A673 (cell line): ENCODE measurements around the gene CD300LF. TPM values are rescaled to one million over a fixed set of nuclear protein-coding genes. Genes with fewer than 3 reads are reported as not detected.

ENCODE experiments used
- BruUV-seq: library from RNA; stranded (reverse); fragments of 400-500 nt; replicated peaks from 2 replicates; lab custom pipeline; 2021; lab: Mats Ljungman, UMichigan
- CTCF ChIA-PET: fragments of 300-600 bp; sonication (Branson Sonifier 250); formaldehyde crosslinking; loops from one replicate; lab custom pipeline; 2022; ENCODE audit warnings: antibody characterized with exemption; lab: Charles Lee
- POLR2A ChIA-PET: fragments of 300-600 bp; sonication (Branson Sonifier 250); formaldehyde crosslinking; loops from one replicate; lab custom pipeline; 2022; ENCODE audit warnings: antibody characterized with exemption; ENCODE audit not compliant: low non-redundant PET; lab: Charles Lee
- DNase-seq: peaks from one replicate; pipeline ENCODE4 v3.0.0-alpha.2; 2015; ENCODE audit warnings: low spot score
- H3K27ac ChIP-seq: fragments of 200-600 bp; sonication (generic); 2 replicates; pipeline ENCODE4 v1.5.1; 2016; ENCODE audit warnings: mixed run types, low read depth, mild to moderate bottlenecking, mixed read lengths, antibody characterized with exemption, low read length; ENCODE audit not compliant: poor library complexity, severe bottlenecking
- H3K27me3 ChIP-seq: fragments of 200-600 bp; sonication (generic); replicated peaks from 2 replicates; pipeline ENCODE4 v1.6.1; 2017; ENCODE audit warnings: mixed run types, low read depth, mild to moderate bottlenecking, mixed read lengths, antibody characterized with exemption, low read length; ENCODE audit not compliant: insufficient read depth, poor library complexity
- H3K36me3 ChIP-seq: fragments of 200-600 bp; sonication (generic); 2 replicates; pipeline ENCODE4 v1.6.1; 2016; ENCODE audit warnings: mixed run types, mild to moderate bottlenecking, mixed read lengths, antibody characterized with exemption, low read length; ENCODE audit not compliant: insufficient read depth, poor library complexity, severe bottlenecking
- H3K4me1 ChIP-seq: fragments of 200-600 bp; sonication (generic); 2 replicates; pipeline ENCODE4 v1.6.1; 2017; ENCODE audit warnings: mixed run types, mild to moderate bottlenecking, mixed read lengths, antibody characterized with exemption, low read length; ENCODE audit not compliant: insufficient read depth, poor library complexity, severe bottlenecking
- H3K4me3 ChIP-seq: fragments of 200-600 bp; sonication (generic); 2 replicates; pipeline ENCODE4 v1.5.1; 2016; ENCODE audit warnings: low read depth, mixed run types, mild to moderate bottlenecking, mixed read lengths, low read length; ENCODE audit not compliant: poor library complexity, severe bottlenecking
- H3K9me3 ChIP-seq: fragments of 200-600 bp; sonication (generic); 2 replicates; pipeline ENCODE4 v1.6.1; 2016; ENCODE audit warnings: mixed run types, low read depth, mild to moderate bottlenecking, mixed read lengths, antibody characterized with exemption, low read length; ENCODE audit not compliant: poor library complexity, severe bottlenecking
- EZH2 ChIP-seq: fragments of 200-600 bp; sonication (generic); IDR thresholded peaks from 2 replicates; pipeline ENCODE4 v1.6.1; 2017; ENCODE audit warnings: borderline replicate concordance, low read depth, mild to moderate bottlenecking, mixed read lengths, antibody characterized with exemption, low read length; ENCODE audit not compliant: poor library complexity, severe bottlenecking
- intact Hi-C: fragments of 100-400 bp; cut with micrococcal nuclease; formaldehyde crosslinking; loops from one replicate; pipeline ENCODE4 v1.10.0; 2022; ENCODE audit not compliant: unreplicated experiment
- total RNA-seq: library from RNA; stranded (reverse); gene quantifications from 2 replicates; pipeline ENCODE4 v1.2.3, GENCODE V29; 2021
- TF ChIP-seq, protein P1 (sequence below): fragments of 300-800, 200-600 bp; sonication (generic); conservative IDR thresholded peaks from 2 replicates; pipeline ENCODE4 v1.5.1; 2017; ENCODE audit warnings: low read depth, mild to moderate bottlenecking, antibody characterized with exemption, low read length, moderate library complexity, mixed read lengths

CD300LF gene
- total RNA-seq, 1 experiment from 2014 or later = not detected

DNA sequence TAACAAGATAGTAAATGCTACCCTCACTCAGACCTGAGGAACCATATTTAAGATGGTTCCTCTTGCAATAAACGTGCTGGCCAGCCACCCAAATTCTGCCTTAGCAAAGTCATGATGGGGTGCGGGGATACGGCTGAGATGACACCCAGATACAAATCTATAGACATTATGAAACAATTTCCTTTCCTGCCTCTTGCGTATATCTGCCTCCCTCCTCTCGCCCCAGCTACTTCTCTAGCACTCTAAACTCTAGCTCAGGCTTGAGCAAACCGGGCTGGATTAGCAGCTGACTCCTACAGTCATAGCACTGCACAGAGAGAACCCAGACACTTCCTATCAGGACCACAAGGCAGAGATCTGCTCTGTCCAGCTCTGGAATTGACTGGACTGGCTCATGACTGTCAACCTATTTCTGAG is 22.3 kb downstream of the CD300LF start:
- TF ChIP-seq EZH2 = no peak
- TF ChIP-seq, protein P1, sequence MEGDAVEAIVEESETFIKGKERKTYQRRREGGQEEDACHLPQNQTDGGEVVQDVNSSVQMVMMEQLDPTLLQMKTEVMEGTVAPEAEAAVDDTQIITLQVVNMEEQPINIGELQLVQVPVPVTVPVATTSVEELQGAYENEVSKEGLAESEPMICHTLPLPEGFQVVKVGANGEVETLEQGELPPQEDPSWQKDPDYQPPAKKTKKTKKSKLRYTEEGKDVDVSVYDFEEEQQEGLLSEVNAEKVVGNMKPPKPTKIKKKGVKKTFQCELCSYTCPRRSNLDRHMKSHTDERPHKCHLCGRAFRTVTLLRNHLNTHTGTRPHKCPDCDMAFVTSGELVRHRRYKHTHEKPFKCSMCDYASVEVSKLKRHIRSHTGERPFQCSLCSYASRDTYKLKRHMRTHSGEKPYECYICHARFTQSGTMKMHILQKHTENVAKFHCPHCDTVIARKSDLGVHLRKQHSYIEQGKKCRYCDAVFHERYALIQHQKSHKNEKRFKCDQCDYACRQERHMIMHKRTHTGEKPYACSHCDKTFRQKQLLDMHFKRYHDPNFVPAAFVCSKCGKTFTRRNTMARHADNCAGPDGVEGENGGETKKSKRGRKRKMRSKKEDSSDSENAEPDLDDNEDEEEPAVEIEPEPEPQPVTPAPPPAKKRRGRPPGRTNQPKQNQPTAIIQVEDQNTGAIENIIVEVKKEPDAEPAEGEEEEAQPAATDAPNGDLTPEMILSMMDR = no peak
- H3K27ac ChIP-seq = no peak overlapping the region
- H3K9me3 ChIP-seq = no peaks in the 10 kb centered on the region
- H3K36me3 ChIP-seq = no peaks in the 10 kb centered on the region
- POLR2A ChIA-PET = no interaction called here
- H3K4me3 ChIP-seq = no peak overlapping the region
- CTCF ChIA-PET = no interaction called here
- H3K27me3 ChIP-seq = peaks cover 63% of the 10 kb centered on the region
- intact Hi-C loops = no loop called here
- no peak for DNase-seq
- H3K4me1 ChIP-seq = no peaks in the 10 kb centered on the region
- BruUV-seq = no TSS peak

DNA sequence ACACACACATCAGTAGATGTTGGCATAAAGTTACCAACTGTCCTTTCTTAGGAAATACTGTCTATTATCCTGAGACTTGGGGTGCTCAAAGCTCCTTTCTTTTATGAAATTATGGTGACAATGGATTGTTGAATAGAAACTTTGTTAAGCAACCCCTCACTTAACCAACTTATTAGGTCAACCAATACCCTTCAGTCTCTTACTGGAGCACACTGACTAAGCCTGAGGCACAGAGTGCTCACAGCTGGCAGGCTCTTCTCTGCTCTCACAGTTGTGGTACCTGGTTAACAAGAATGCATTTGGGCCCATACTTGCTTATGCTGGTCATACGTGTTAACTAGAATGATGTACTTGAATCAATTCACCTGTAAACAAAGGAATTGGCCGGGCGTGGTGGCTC is 24.8 kb downstream of the CD300LF start:
- no peaks in the 10 kb centered on the region for H3K36me3 ChIP-seq
- H3K27me3 ChIP-seq = peaks cover 58% of the 10 kb centered on the region
- H3K4me1 ChIP-seq = no peaks in the 10 kb centered on the region
- TF ChIP-seq EZH2 = no peak
- TF ChIP-seq, protein P1 = no peak
- no peak overlapping the region for H3K27ac ChIP-seq
- ChIA-PET POLR2A (no interaction called here), CTCF (no interaction called here)
- H3K9me3 ChIP-seq = no peaks in the 10 kb centered on the region
- DNase-seq = no peak
- H3K4me3 ChIP-seq = no peak overlapping the region
- intact Hi-C loops = no loop called here
- BruUV-seq = no TSS peak

DNA sequence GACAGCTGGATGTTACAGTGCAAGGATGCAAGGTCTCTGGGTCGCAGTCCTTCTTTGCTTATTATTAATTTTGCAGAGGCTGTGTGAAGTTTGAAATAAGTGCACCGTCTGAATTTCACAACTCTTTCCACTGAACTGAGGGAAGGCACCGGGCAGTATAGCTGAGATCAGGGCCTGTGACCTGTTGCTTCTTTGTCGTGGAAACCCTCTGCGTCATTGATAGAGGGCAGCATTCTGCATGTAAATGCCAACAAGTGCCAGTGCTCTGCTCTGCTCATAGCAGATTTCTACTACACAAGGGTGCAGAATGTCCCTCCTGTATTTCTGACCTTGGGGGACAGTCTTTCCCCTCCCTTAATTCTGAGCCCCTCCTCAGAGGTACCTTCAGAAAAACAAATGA is 26.0 kb downstream of the CD300LF start:
- H3K4me1 ChIP-seq = no peaks in the 10 kb centered on the region
- no peaks in the 10 kb centered on the region for H3K36me3 ChIP-seq
- peaks cover 60% of the 10 kb centered on the region for H3K27me3 ChIP-seq
- TF ChIP-seq, protein P1 = no peak
- TF ChIP-seq EZH2 = no peak
- no peak overlapping the region for H3K27ac ChIP-seq
- ChIA-PET CTCF (interaction anchor here (0.6 kb wide), 1 partner anchor 185 kb away, joined by 3 read pairs; no protein-coding TSS in a partner anchor), POLR2A (no interaction called here)
- no peaks in the 10 kb centered on the region for H3K9me3 ChIP-seq
- BruUV-seq = no TSS peak
- no peak overlapping the region for H3K4me3 ChIP-seq
- no peak for DNase-seq
- intact Hi-C loops = no loop called here
